Astrocyte (in vitro differentiated cells and primary cell): ENCODE measurements around the gene PAXIP1.

ENCODE experiments used
- EZH2 ChIP-seq: IDR thresholded peaks from 2 replicates; pipeline ENCODE4 v1.6.1; 2012; ENCODE audit warnings: mild to moderate bottlenecking, low read length, inconsistent platforms; ENCODE audit not compliant: insufficient read depth
- TF ChIP-seq, protein P1 (sequence below): IDR thresholded peaks from 2 replicates; pipeline ENCODE4 v1.5.1; 2011; ENCODE audit warnings: low read depth, mild to moderate bottlenecking, inconsistent platforms, low read length, moderate library complexity; ENCODE audit not compliant: insufficient read depth

DNA sequence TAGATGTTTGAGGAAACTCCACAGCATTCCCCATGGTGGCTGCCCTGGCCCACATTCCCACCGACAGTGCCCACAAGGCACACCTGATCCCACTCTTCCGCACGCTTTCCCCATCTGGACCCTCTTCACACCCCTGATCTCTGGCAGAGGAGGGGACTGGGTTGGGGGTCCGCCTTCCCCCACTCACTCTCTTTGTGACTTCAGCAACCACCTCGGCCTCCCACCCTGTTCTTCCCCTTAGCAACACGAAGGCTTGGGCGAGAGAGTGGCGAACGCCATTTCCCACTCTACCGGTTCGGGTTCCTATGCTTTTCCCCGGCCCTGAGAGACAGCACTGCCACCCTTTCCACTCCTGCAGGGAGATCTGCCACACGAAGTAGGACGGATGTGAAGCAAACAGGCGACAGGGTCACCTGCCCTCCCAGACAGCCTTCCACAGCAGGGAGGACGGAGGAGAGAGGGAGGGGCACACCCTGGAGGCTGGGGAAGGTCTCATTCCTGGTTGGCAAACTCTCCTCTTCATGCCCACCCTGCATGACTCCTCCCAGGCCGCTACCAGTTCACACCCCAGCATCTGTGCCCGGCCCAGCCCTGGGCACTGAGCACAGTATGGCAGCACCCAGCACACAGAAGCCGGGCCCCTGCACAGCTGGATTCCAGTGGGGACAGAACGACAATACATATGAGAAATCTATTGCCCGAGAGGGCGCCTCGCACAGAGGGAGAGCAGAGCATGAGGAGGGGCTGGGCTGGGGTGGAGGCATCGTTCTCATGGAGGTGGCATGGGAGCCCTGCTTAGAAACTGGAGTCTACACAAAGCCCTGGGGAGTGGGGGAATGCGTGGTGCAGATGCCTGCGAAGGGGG, 93.5 kb downstream of the PAXIP1 start:
- TF ChIP-seq, protein P1, sequence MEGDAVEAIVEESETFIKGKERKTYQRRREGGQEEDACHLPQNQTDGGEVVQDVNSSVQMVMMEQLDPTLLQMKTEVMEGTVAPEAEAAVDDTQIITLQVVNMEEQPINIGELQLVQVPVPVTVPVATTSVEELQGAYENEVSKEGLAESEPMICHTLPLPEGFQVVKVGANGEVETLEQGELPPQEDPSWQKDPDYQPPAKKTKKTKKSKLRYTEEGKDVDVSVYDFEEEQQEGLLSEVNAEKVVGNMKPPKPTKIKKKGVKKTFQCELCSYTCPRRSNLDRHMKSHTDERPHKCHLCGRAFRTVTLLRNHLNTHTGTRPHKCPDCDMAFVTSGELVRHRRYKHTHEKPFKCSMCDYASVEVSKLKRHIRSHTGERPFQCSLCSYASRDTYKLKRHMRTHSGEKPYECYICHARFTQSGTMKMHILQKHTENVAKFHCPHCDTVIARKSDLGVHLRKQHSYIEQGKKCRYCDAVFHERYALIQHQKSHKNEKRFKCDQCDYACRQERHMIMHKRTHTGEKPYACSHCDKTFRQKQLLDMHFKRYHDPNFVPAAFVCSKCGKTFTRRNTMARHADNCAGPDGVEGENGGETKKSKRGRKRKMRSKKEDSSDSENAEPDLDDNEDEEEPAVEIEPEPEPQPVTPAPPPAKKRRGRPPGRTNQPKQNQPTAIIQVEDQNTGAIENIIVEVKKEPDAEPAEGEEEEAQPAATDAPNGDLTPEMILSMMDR: no peak
- no peak for TF ChIP-seq EZH2
